Measurements from ENCODE around the gene HIBCH. TPM values are rescaled to one million over a fixed set of nuclear protein-coding genes. Genes with fewer than 3 reads are reported as not detected.
"Not testable (repeated sequence)": the region's sequence is repeated elsewhere in the genome, so short reads cannot be mapped to it uniquely, and the experiment has no call there.

The HIBCH gene
- polyA plus RNA-seq, 2 of the 4 experiments (the other 2 are of a cell fraction): 21.8 to 26.9 TPM

DNA sequence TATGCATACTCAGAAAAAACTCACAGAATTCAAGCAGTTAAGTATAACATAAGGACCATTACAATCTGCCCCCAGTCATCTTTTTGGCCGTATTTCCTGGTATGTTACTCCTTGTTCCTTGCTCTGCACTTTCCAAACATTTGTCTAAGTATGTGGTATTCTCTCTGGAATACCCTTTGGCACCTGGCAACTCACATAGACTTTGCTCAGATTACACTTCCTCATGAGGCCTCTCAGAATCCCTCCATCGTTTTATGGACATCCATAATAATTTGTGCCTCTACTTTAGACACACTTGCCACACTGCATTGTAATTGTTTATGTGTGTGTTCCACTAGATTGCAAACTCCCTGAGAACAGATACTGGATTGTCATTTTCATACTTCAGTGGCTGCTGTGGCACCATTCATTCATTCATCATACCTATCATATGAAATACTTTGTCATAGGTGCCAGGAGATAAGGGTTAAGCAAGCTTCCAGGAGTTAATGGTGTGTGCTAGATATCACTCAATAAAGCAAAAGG lies 84.0 kb downstream of the HIBCH start:
- Histone ChIP-seq H3K4me2 (peak overlapping the region; percentile 13; the same call in 1 of the 3 replicates), H3K4me3 (no peak overlapping the region), H3K27ac (no peak overlapping the region), H3K9me3 (peaks cover 2% of the 10 kb centered on the region; the same call in 1 of the 3 replicates), H3K4me1 (peaks cover 8% of the 10 kb centered on the region; the same call in 2 of the 3 replicates)
- DNase-seq (ENCODE audit: low read depth in 1 of 2, low spot score in 1 of 2) (no peak), FAIRE-seq (no peak), ATAC-seq (peak in 1 of 2 experiments; percentile 25; a peak in 1 of 6 replicates)
- TF ChIP-seq CEBPB (IDR thresholded peaks at IDR 0.05): no peak
- TF ChIP-seq RAD21 (conservative IDR thresholded peaks at IDR 0.05 in 1 of 2, IDR thresholded peaks at IDR 0.05 in 1 of 2): no peak
- no peak for TF ChIP-seq MYC (IDR thresholded peaks at IDR 0.05; ENCODE audit: borderline replicate concordance, low read length)
- TF ChIP-seq, protein P1, sequence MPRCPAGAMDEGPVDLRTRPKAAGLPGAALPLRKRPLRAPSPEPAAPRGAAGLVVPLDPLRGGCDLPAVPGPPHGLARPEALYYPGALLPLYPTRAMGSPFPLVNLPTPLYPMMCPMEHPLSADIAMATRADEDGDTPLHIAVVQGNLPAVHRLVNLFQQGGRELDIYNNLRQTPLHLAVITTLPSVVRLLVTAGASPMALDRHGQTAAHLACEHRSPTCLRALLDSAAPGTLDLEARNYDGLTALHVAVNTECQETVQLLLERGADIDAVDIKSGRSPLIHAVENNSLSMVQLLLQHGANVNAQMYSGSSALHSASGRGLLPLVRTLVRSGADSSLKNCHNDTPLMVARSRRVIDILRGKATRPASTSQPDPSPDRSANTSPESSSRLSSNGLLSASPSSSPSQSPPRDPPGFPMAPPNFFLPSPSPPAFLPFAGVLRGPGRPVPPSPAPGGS (IDR thresholded peaks at IDR 0.05): no peak
- TF ChIP-seq ZFP36 (IDR thresholded peaks at IDR 0.05; ENCODE audit: borderline replicate concordance, partially characterized antibody): no peak
- no peak for TF ChIP-seq POLR2AphosphoS2 (conservative IDR thresholded peaks at IDR 0.05; ENCODE audit: low read length)
- TF ChIP-seq, protein P2, sequence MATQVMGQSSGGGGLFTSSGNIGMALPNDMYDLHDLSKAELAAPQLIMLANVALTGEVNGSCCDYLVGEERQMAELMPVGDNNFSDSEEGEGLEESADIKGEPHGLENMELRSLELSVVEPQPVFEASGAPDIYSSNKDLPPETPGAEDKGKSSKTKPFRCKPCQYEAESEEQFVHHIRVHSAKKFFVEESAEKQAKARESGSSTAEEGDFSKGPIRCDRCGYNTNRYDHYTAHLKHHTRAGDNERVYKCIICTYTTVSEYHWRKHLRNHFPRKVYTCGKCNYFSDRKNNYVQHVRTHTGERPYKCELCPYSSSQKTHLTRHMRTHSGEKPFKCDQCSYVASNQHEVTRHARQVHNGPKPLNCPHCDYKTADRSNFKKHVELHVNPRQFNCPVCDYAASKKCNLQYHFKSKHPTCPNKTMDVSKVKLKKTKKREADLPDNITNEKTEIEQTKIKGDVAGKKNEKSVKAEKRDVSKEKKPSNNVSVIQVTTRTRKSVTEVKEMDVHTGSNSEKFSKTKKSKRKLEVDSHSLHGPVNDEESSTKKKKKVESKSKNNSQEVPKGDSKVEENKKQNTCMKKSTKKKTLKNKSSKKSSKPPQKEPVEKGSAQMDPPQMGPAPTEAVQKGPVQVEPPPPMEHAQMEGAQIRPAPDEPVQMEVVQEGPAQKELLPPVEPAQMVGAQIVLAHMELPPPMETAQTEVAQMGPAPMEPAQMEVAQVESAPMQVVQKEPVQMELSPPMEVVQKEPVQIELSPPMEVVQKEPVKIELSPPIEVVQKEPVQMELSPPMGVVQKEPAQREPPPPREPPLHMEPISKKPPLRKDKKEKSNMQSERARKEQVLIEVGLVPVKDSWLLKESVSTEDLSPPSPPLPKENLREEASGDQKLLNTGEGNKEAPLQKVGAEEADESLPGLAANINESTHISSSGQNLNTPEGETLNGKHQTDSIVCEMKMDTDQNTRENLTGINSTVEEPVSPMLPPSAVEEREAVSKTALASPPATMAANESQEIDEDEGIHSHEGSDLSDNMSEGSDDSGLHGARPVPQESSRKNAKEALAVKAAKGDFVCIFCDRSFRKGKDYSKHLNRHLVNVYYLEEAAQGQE (IDR thresholded peaks at IDR 0.05): no peak
- TF ChIP-seq HOXA7 (CRISPR knock-in tag; IDR thresholded peaks at IDR 0.05): no peak
- TF ChIP-seq, protein P3, sequence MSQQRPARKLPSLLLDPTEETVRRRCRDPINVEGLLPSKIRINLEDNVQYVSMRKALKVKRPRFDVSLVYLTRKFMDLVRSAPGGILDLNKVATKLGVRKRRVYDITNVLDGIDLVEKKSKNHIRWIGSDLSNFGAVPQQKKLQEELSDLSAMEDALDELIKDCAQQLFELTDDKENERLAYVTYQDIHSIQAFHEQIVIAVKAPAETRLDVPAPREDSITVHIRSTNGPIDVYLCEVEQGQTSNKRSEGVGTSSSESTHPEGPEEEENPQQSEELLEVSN (IDR thresholded peaks at IDR 0.05; ENCODE audit: borderline replicate concordance, low read depth): no peak
- TF ChIP-seq FOXS1 (CRISPR knock-in tag; IDR thresholded peaks at IDR 0.05): no peak
- TF ChIP-seq PHF8 (IDR thresholded peaks at IDR 0.05; ENCODE audit: borderline replicate concordance, low read depth): no peak
- TF ChIP-seq POLR2A (IDR thresholded peaks at IDR 0.05; ENCODE audit: low read length): no peak
- ChIA-PET POLR2A (no interaction called here), CTCF (no interaction called here)
- 46% methylated on average over 2 of the region's 2 CpGs for WGBS (ENCODE audit: missing lambda C conversion rate)

DNA sequence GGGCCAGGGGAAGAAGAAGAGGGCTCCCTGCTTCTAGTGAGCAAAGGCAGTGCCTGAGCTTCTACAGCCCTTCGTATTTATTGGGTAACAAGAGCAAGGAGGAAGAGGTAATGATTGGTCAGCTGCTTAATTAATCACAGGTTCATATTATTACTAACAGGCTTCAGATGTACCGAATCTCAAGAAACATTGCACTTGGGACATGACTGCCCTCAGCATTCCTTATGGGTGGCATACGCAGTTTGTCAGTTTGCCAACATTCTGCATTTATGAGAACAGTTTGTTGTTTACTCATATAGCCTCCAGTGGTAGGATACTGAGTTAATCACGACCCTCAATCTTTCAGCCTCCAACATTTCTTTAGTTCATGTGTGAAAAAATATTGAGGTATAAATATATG lies 84.5 kb downstream of the HIBCH start:
- TF ChIP-seq EHF (CRISPR knock-in tag; IDR thresholded peaks at IDR 0.05): no peak
- no peak for TF ChIP-seq CHD4 (IDR thresholded peaks at IDR 0.05; ENCODE audit: borderline replicate concordance)
- TF ChIP-seq NR3C1 (IDR thresholded peaks at IDR 0.05): no peak
- TF ChIP-seq EHMT2 (IDR thresholded peaks at IDR 0.05; ENCODE audit: low read depth): no peak
- TF ChIP-seq, protein P2 (IDR thresholded peaks at IDR 0.05): no peak
- TF ChIP-seq HEYL (CRISPR knock-in tag; IDR thresholded peaks at IDR 0.05): no peak
- TF ChIP-seq GATA3 (IDR thresholded peaks at IDR 0.05; ENCODE audit: borderline replicate concordance): no peak
- no peak for TF ChIP-seq HOXB5 (CRISPR knock-in tag; IDR thresholded peaks at IDR 0.05)
- no peak for TF ChIP-seq BHLHE40 (IDR thresholded peaks at IDR 0.05; ENCODE audit: low read depth, low read length)
- no peak for TF ChIP-seq NFE2L2 (conservative IDR thresholded peaks at IDR 0.05; ENCODE audit: low read length)
- TF ChIP-seq, protein P4, sequence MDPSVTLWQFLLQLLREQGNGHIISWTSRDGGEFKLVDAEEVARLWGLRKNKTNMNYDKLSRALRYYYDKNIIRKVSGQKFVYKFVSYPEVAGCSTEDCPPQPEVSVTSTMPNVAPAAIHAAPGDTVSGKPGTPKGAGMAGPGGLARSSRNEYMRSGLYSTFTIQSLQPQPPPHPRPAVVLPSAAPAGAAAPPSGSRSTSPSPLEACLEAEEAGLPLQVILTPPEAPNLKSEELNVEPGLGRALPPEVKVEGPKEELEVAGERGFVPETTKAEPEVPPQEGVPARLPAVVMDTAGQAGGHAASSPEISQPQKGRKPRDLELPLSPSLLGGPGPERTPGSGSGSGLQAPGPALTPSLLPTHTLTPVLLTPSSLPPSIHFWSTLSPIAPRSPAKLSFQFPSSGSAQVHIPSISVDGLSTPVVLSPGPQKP (IDR thresholded peaks at IDR 0.05; ENCODE audit: low read depth, low read length): no peak
- no peak for TF ChIP-seq FOSB (CRISPR knock-in tag; IDR thresholded peaks at IDR 0.05)
- H3K27ac ChIP-seq: no peak overlapping the region
- no peaks in the 10 kb centered on the region for H3K9me3 ChIP-seq
- CTCF ChIA-PET: no interaction called here
- H3K4me1 ChIP-seq: peaks cover 8% of the 10 kb centered on the region; the same call in 2 of the 3 replicates
- peak overlapping the region; percentile 13; the same call in 1 of the 3 replicates for H3K4me2 ChIP-seq
- ATAC-seq (no peak), DNase-seq (ENCODE audit: low read depth in 1 of 2, low spot score in 1 of 2) (peak in 1 of 2 experiments; percentile 17), FAIRE-seq (no peak)
- POLR2A ChIA-PET: no interaction called here
- no peak overlapping the region for H3K4me3 ChIP-seq
- WGBS (ENCODE audit: missing lambda C conversion rate): 52% methylated on average over 4 of the region's 4 CpGs

DNA sequence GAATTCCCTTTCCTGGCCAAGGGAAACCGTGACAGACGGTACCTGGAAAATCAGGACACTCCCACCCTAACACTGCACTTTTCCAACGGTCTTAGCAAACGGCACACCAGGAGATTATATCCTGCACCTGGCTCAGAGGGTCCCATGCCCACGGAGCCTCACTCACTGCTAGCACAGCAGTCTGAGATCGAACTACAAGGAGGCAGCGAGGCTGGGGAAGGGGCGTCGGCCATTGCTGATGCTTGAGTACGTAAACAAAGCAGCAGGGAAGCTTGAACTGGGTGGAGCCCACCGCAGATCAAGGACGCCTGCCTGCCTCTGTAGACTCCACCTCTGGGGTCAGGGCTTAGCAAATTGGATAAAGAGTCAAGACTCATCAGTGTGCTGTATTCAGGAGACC lies 95.6 kb downstream of the HIBCH start:
- ATAC-seq; H3K9me3 ChIP-seq; H3K4me2 ChIP-seq; CTCF ChIA-PET; H3K4me3 ChIP-seq; H3K4me1 ChIP-seq; FAIRE-seq; DNase-seq (ENCODE audit: low read depth in 1 of 2, low spot score in 1 of 2); H3K27ac ChIP-seq; POLR2A ChIA-PET: not testable (repeated sequence)
- 93% methylated on average over 12 of the region's 12 CpGs for WGBS (ENCODE audit: missing lambda C conversion rate)

Measured in A549 (cell line).